ENCODE measurements around the gene GJA1.
"Not testable (repeated sequence)": the region's sequence is repeated elsewhere in the genome, so short reads cannot be mapped to it uniquely, and the experiment has no call there.

The GJA1 gene

GRCh38 chr6:121437851-121438651 lies 2.6 kb downstream of the GJA1 start:
- no peak for DNase-seq

- DNase-seq = no peak
These were observed 3.4 kb downstream of the GJA1 start for GRCh38 chr6:121438869-121439268.

GRCh38 chr6:121439475-121439874 lies 4.0 kb downstream of the GJA1 start:
- DNase-seq = no peak

GRCh38 chr6:121439926-121440325 lies 4.5 kb downstream of the GJA1 start:
- DNase-seq = no peak

- no peak for DNase-seq
These were observed 6.0 kb downstream of the GJA1 start for GRCh38 chr6:121441477-121441876.

- DNase-seq = no peak
These were observed 7.1 kb downstream of the GJA1 start for GRCh38 chr6:121442576-121442975.

GRCh38 chr6:121443971-121444541 lies 8.6 kb downstream of the GJA1 start:
- DNase-seq = no peak

- not testable (repeated sequence) for DNase-seq
These were observed 11.3 kb downstream of the GJA1 start for GRCh38 chr6:121446705-121447104.

- not testable (repeated sequence) for DNase-seq
These were observed 12.3 kb downstream of the GJA1 start for GRCh38 chr6:121447746-121448145.

- DNase-seq = not testable (repeated sequence)
These were observed 13.1 kb downstream of the GJA1 start for GRCh38 chr6:121448528-121448927.

GRCh38 chr6:121449331-121449730 lies 13.9 kb downstream of the GJA1 start:
- DNase-seq = no peak

GRCh38 chr6:121450242-121450641 lies 14.8 kb downstream of the GJA1 start:
- no peak for DNase-seq

- no peak for DNase-seq
These were observed 15.8 kb downstream of the GJA1 start for GRCh38 chr6:121451250-121451649.

- DNase-seq = no peak
These were observed 17.7 kb downstream of the GJA1 start for GRCh38 chr6:121453191-121453590.

GRCh38 chr6:121460170-121460569 lies 24.7 kb downstream of the GJA1 start:
- no peak for DNase-seq

GRCh38 chr6:121463087-121463486 lies 27.6 kb downstream of the GJA1 start:
- no peak for DNase-seq

- no peak for DNase-seq
These were observed 29.7 kb downstream of the GJA1 start for GRCh38 chr6:121465101-121465500.

- DNase-seq = no peak
These were observed 44.1 kb downstream of the GJA1 start for GRCh38 chr6:121479486-121480098.

GRCh38 chr6:121480099-121480713 lies 44.8 kb downstream of the GJA1 start:
- DNase-seq = no peak

GRCh38 chr6:121482004-121482693 lies 46.7 kb downstream of the GJA1 start:
- DNase-seq = no peak

- no peak for DNase-seq
These were observed 47.3 kb downstream of the GJA1 start for GRCh38 chr6:121482751-121483150.

GRCh38 chr6:121485359-121485811 lies 49.9 kb downstream of the GJA1 start:
- no peak for DNase-seq

GRCh38 chr6:121491576-121491975 lies 56.1 kb downstream of the GJA1 start:
- no peak for DNase-seq

Data from GDM1 (cell line).